ENCODE data around the gene PCDHB13. TPM values are rescaled to one million over a fixed set of nuclear protein-coding genes. Genes with fewer than 3 reads are reported as not detected.
"Not testable (repeated sequence)": the region's sequence is repeated elsewhere in the genome, so short reads cannot be mapped to it uniquely, and the experiment has no call there.

PCDHB13 gene
- total RNA-seq, 4 donors from 2014 or later = 1.8 to 4.1 (median 2.5) TPM

DNA sequence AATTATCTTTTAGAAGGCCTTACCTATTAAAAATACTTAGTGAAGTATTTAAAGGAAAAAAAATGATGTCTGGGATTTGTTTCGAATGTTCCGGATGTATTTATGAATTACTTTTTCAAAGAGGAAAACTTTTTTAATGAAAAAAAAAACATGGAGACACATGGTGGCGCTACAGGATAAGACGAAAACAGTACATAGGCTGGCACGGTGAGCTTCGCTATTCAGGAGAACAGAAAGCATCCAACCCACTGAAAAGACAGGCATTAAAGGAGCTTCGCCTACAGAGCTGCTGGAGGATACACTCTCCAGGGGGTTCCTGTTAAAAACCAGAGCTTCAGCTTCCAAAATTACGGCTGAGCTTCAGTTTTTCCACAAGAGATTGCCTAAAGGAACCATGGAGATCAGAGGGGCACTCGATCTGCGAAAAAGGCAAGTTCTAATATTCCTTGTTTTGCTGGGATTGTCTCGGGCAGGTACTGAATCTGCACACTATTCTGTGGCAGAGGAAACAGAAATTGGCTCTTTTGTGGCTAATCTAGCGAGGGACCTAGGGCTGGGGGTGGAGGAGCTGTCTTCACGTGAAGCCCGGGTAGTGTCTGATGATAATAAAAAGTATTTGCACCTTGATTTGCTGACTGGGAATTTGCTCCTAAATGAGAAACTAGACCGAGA, 9.5 kb downstream of the PCDHB13 start, which contains the start of gene PCDHB14:
Gene PCDHB14, plus strand, starts transcription at position 232 of the 672 bp plus-strand sequence. Its CDS starts 163 bp downstream, at position 395.
- peak within 1 kb of the TSS in 1 of 4 donors; percentile 28 for H3K4me3 ChIP-seq
- no peaks in the 10 kb centered on the region for H3K36me3 ChIP-seq
- peaks cover 44 to 68% of the 10 kb centered on the region in 2 donors for H3K9me3 ChIP-seq
- H3K27me3 ChIP-seq = no peaks in the 10 kb centered on the region
- in situ Hi-C loops (cut with MboI; ENCODE audit: low pct_ligation_motif_present in 1 of 4, low pct_unique_long_range_greater_than_20kb in 1 of 4, low sequenced_read_pairs in 3 of 4) = loop anchor here (25.0 kb wide), 2 partner anchors 164 to 339 kb away; partner anchors contain the start of genes PCDHGA7 (in 1 of the 4), PCDHGA8 (in 1 of the 4), PCDHGB4 (in 1 of the 4) and PCDHGB5 (in 1 of the 4)
- TF ChIP-seq POLR2A (IDR thresholded peaks at IDR 0.05) = no peak
- TF ChIP-seq, protein P1, sequence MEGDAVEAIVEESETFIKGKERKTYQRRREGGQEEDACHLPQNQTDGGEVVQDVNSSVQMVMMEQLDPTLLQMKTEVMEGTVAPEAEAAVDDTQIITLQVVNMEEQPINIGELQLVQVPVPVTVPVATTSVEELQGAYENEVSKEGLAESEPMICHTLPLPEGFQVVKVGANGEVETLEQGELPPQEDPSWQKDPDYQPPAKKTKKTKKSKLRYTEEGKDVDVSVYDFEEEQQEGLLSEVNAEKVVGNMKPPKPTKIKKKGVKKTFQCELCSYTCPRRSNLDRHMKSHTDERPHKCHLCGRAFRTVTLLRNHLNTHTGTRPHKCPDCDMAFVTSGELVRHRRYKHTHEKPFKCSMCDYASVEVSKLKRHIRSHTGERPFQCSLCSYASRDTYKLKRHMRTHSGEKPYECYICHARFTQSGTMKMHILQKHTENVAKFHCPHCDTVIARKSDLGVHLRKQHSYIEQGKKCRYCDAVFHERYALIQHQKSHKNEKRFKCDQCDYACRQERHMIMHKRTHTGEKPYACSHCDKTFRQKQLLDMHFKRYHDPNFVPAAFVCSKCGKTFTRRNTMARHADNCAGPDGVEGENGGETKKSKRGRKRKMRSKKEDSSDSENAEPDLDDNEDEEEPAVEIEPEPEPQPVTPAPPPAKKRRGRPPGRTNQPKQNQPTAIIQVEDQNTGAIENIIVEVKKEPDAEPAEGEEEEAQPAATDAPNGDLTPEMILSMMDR (IDR thresholded peaks at IDR 0.05) = peak in 2 of 5 experiments; percentile 6 to 16
- H3K27ac ChIP-seq = no peak within 1 kb of the TSS
- intact Hi-C loops (cut with DNase I; ENCODE audit: low total_unique reads) = no loop called here
- H3K4me1 ChIP-seq = peaks cover 0 to 2% (median 0%) of the 10 kb centered on the region in 4 donors
- 28 to 45% methylated on average over 10 to 15 of the region's 15 CpGs for WGBS, 2 donors (ENCODE audit: low coverage in 1 of 2)
- no peak for DNase-seq

DNA sequence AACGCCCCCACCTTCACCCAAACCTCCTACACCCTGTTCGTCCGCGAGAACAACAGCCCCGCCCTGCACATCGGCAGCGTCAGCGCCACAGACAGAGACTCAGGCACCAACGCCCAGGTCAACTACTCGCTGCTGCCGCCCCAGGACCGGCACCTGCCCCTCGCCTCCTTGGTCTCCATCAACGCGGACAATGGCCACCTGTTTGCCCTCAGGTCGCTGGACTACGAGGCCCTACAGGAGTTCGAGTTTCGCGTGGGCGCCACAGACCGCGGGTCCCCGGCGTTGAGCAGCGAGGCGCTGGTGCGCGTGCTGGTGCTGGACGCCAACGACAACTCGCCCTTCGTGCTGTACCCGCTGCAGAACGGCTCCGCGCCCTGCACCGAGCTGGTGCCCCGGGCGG, 11.1 kb downstream of the PCDHB13 start:
- intact Hi-C loops (cut with DNase I; ENCODE audit: low total_unique reads); H3K4me3 ChIP-seq; H3K27ac ChIP-seq; H3K27me3 ChIP-seq; H3K36me3 ChIP-seq; DNase-seq; H3K4me1 ChIP-seq: not testable (repeated sequence)
- H3K9me3 ChIP-seq = peaks cover 47 to 62% of the 10 kb centered on the region in 2 donors
- 59% methylated on average over 17 of the region's 40 CpGs; no CpG with 5 or more reads in 1 of the 2 donors for WGBS, 2 donors (ENCODE audit: low coverage in 1 of 2)
- in situ Hi-C loops (cut with MboI; ENCODE audit: low pct_ligation_motif_present in 1 of 4, low pct_unique_long_range_greater_than_20kb in 1 of 4, low sequenced_read_pairs in 3 of 4) = loop anchor here (25.0 kb wide), 2 partner anchors 162 to 337 kb away; partner anchors contain the start of genes PCDHGA7 (in 1 of the 4), PCDHGA8 (in 1 of the 4), PCDHGB4 (in 1 of the 4) and PCDHGB5 (in 1 of the 4)

DNA sequence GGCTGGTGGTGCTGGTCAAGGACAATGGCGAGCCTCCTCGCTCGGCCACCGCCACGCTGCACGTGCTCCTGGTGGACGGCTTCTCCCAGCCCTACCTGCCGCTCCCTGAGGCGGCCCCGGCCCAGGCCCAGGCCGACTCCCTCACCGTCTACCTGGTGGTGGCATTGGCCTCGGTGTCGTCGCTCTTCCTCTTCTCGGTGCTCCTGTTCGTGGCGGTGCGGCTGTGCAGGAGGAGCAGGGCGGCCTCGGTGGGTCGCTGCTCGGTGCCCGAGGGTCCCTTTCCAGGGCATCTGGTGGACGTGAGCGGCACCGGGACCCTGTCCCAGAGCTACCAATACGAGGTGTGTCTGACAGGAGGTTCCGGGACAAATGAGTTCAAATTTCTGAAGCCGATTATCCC, 11.7 kb downstream of the PCDHB13 start:
- H3K9me3 ChIP-seq = peaks cover 44 to 62% of the 10 kb centered on the region in 2 donors
- intact Hi-C loops (cut with DNase I; ENCODE audit: low total_unique reads); in situ Hi-C loops (cut with MboI; ENCODE audit: low pct_ligation_motif_present in 1 of 4, low pct_unique_long_range_greater_than_20kb in 1 of 4, low sequenced_read_pairs in 3 of 4); DNase-seq; H3K27ac ChIP-seq; H3K36me3 ChIP-seq; H3K4me3 ChIP-seq; H3K4me1 ChIP-seq; H3K27me3 ChIP-seq: not testable (repeated sequence)
- WGBS, 2 donors (ENCODE audit: low coverage in 1 of 2) = 48 to 100% methylated on average over 1 to 15 of the region's 30 CpGs

DNA sequence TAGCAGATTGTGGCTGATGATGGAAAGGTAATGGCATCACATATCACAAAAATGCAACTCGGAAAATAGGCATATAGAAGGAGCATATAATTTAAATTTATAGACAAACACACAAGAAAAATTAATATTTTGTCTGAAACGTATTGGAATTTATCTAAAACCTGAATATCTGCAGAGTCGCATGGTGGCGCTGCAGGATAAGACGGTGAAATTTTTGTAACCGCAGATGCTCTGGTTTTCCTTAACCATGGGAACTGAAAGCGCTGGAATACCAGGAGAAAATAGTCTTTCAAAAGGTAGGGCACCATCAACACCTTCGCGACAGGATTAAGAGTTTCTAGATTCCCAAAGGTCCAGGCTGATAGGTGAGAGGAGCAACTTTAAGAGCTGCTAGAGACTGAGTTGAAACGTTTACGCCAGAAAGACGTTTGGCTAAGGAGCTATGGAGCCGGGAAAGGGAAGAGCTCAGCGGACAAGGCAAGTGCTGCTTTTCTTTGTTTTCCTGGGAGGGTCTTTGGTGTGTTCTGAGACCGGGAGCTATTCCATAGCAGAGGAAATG, 20.5 kb downstream of the PCDHB13 start:
- Histone ChIP-seq H3K27me3 (no peaks in the 10 kb centered on the region), H3K4me3 (peak overlapping the region in 1 of 4 donors; percentile 3), H3K36me3 (no peaks in the 10 kb centered on the region), H3K4me1 (no peaks in the 10 kb centered on the region), H3K27ac (no peak overlapping the region), H3K9me3 (peaks cover 65 to 89% of the 10 kb centered on the region in 2 donors)
- in situ Hi-C loops (cut with MboI; ENCODE audit: low pct_ligation_motif_present in 1 of 4, low pct_unique_long_range_greater_than_20kb in 1 of 4, low sequenced_read_pairs in 3 of 4) = no loop called here
- intact Hi-C loops (cut with DNase I; ENCODE audit: low total_unique reads) = no loop called here
- no peak for DNase-seq
- 2 to 23% methylated on average over 6 to 15 of the region's 15 CpGs for WGBS, 2 donors (ENCODE audit: low coverage in 1 of 2)
- TF ChIP-seq, protein P1 (IDR thresholded peaks at IDR 0.05) = peak in 1 of 5 experiments; percentile 14
- no peak for TF ChIP-seq POLR2AphosphoS5 (IDR thresholded peaks at IDR 0.05)

DNA sequence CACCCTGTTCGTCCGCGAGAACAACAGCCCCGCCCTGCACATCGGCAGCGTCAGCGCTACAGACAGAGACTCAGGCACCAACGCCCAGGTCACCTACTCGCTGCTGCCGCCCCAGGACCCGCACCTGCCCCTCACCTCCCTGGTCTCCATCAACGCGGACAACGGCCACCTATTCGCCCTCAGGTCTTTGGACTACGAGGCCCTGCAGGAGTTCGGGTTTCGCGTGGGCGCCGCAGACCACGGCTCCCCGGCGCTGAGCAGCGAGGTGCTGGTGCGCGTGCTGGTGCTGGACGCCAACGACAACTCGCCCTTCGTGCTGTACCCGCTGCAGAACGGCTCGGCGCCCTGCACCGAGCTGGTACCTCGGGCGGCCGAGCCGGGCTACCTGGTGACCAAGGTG, 22.2 kb downstream of the PCDHB13 start:
- 75% methylated on average over 40 of the region's 40 CpGs; no CpG with 5 or more reads in 1 of the 2 donors for WGBS, 2 donors (ENCODE audit: low coverage in 1 of 2)
- intact Hi-C loops (cut with DNase I; ENCODE audit: low total_unique reads) = not testable (repeated sequence)

More for the DNA sequence above, 22.2 kb downstream of the PCDHB13 start:
- H3K4me3 ChIP-seq; H3K4me1 ChIP-seq; H3K36me3 ChIP-seq; H3K27me3 ChIP-seq; DNase-seq; in situ Hi-C loops (cut with MboI; ENCODE audit: low pct_ligation_motif_present in 1 of 4, low pct_unique_long_range_greater_than_20kb in 1 of 4, low sequenced_read_pairs in 3 of 4); H3K27ac ChIP-seq: not testable (repeated sequence)
- H3K9me3 ChIP-seq = peaks cover 73 to 98% of the 10 kb centered on the region in 2 donors

All from transverse colon (tissue), 4 donors.